Stomach (tissue), 4 donors: ENCODE measurements around the gene CBL.

Experiments
- CTCF ChIP-seq, 7 experiments: fragments of 450-650 bp in 4 of 7; fragments of 200-600 bp in 3 of 7; sonication (generic) in 3 of 7; IDR thresholded peaks; one replicate each; pipeline ENCODE4 v1.5.1; 2016 to 2019; ENCODE audit warnings: antibody characterized with exemption in 7 of 7, control low read depth in 2 of 7, mild to moderate bottlenecking in 1 of 7
- EP300 ChIP-seq: sonication (generic); formaldehyde crosslinking; IDR thresholded peaks from one replicate; pipeline ENCODE4 v1.6.1; 2017; ENCODE audit warnings: antibody characterized with exemption
- POLR2A ChIP-seq, 4 donors: fragments of 450-650 bp; IDR thresholded peaks; one replicate each; pipeline ENCODE4 v1.6.1; 2016; ENCODE audit warnings: antibody characterized with exemption in 4 of 4, control low read depth in 2 of 4, mild to moderate bottlenecking in 1 of 4, moderate library complexity in 1 of 4
- POLR2AphosphoS5 ChIP-seq, 3 donors: sonication (generic); formaldehyde crosslinking; IDR thresholded peaks; one replicate each; pipeline ENCODE4 v1.6.1; 2016; ENCODE audit warnings: antibody characterized with exemption in 3 of 3

GRCh38 chr11:119306373-119306890 is 100.3 kb downstream of the CBL start:
- no peak for TF ChIP-seq EP300
- no peak for TF ChIP-seq CTCF (IDR thresholded peaks at IDR 0.05)
- TF ChIP-seq POLR2A (IDR thresholded peaks at IDR 0.05), result no peak
- TF ChIP-seq POLR2AphosphoS5 (IDR thresholded peaks at IDR 0.05), result peak in 2 of 3 donors; percentile 49 to 82
